IMR-90 (cell line): ENCODE data around the gene PMAIP1. TPM values are rescaled to one million over a fixed set of nuclear protein-coding genes. Genes with fewer than 3 reads are reported as not detected.

Source experiments
- ATAC-seq: fragments of 200-7000 bp; cut with Tn5 transposase; 2 replicates; pipeline ENCODE4 v1.9.1; 2020; ENCODE audit warnings: low read depth, mild to moderate bottlenecking, moderate library complexity
- BruUV-seq: library from RNA; stranded (reverse); fragments of 400-500 nt; replicated peaks from 2 replicates; lab custom pipeline; 2021; lab: Mats Ljungman, UMichigan
- CTCF ChIA-PET: fragments of 300-600 bp; formaldehyde crosslinking; extraction: SDS; loops from one replicate; lab custom pipeline; 2021; ENCODE audit warnings: antibody characterized with exemption; lab: Yijun Ruan, JAX
- POLR2A ChIA-PET: fragments of 300-600 bp; sonication (Branson Sonifier 250); formaldehyde crosslinking; loops from one replicate; lab custom pipeline; 2022; ENCODE audit warnings: antibody characterized with exemption; ENCODE audit not compliant: unreplicated experiment; lab: Charles Lee
- DNase-seq: peaks from one replicate; pipeline ENCODE4 v3.0.0; 2013
- H2AFZ ChIP-seq: replicated peaks from 2 replicates; pipeline ENCODE3; 2013; ENCODE audit warnings: low read length, mild to moderate bottlenecking; ENCODE audit not compliant: poor library complexity
- H2AK5ac ChIP-seq: 2 replicates; pipeline ENCODE4 v1.6.1; 2013; ENCODE audit warnings: low read depth, low read length, inconsistent platforms
- H2AK9ac ChIP-seq: replicated peaks from 2 replicates; pipeline ENCODE3; 2013; ENCODE audit warnings: mild to moderate bottlenecking, low read depth, low read length, moderate library complexity; ENCODE audit not compliant: poor library complexity
- H2BK120ac ChIP-seq: 2 replicates; pipeline ENCODE4 v1.6.1; 2013; ENCODE audit warnings: low read depth, low read length, inconsistent platforms
- H2BK15ac ChIP-seq: 3 replicates; pipeline ENCODE4 v1.6.1; 2013; ENCODE audit warnings: low read depth, low read length, inconsistent platforms
- H2BK20ac ChIP-seq: 2 replicates; pipeline ENCODE4 v1.6.1; 2013; ENCODE audit warnings: low read depth, mild to moderate bottlenecking, inconsistent platforms, low read length, moderate library complexity
- H2BK5ac ChIP-seq: 2 replicates; pipeline ENCODE4 v1.6.1; 2013; ENCODE audit warnings: mild to moderate bottlenecking, low read depth, low read length, inconsistent platforms; ENCODE audit not compliant: poor library complexity, severe bottlenecking
- H3K14ac ChIP-seq: replicated peaks from 2 replicates; pipeline ENCODE4 v1.6.1; 2013; ENCODE audit warnings: low read depth, low read length, inconsistent platforms
- H3K18ac ChIP-seq: 2 replicates; pipeline ENCODE4 v1.6.1; 2013; ENCODE audit warnings: low read depth, low read length, control low read depth
- H3K23ac ChIP-seq: 2 replicates; pipeline ENCODE4 v1.6.1; 2013; ENCODE audit warnings: low read depth, low read length, inconsistent platforms
- H3K27ac ChIP-seq: 2 replicates; pipeline ENCODE4 v1.5.1; 2013; ENCODE audit warnings: mild to moderate bottlenecking, control low read depth, low read length; ENCODE audit not compliant: insufficient read depth
- H3K27me3 ChIP-seq: 2 replicates; pipeline ENCODE4 v1.6.1; 2013; ENCODE audit warnings: low read length; ENCODE audit not compliant: control insufficient read depth, insufficient read depth
- H3K36me3 ChIP-seq: 2 replicates; pipeline ENCODE4 v1.6.1; 2013; ENCODE audit warnings: low read length, mixed read lengths; ENCODE audit not compliant: control insufficient read depth, insufficient read depth
- H3K4ac ChIP-seq: 2 replicates; pipeline ENCODE4 v1.6.1; 2013; ENCODE audit warnings: low read depth, low read length, inconsistent platforms
- H3K4me1 ChIP-seq: 2 replicates; pipeline ENCODE4 v1.6.1; 2013; ENCODE audit warnings: low read length, mixed read lengths; ENCODE audit not compliant: control insufficient read depth, insufficient read depth
- H3K4me2 ChIP-seq: 2 replicates; pipeline ENCODE4 v1.6.1; 2013; ENCODE audit warnings: low read depth, mild to moderate bottlenecking, control low read depth, low read length, moderate library complexity
- H3K4me3 ChIP-seq: 2 replicates; pipeline ENCODE4 v1.5.1; 2013; ENCODE audit warnings: low read depth, mild to moderate bottlenecking, control low read depth, low read length, moderate library complexity; ENCODE audit not compliant: insufficient read depth
- H3K56ac ChIP-seq: 2 replicates; pipeline ENCODE4 v1.6.1; 2013; ENCODE audit warnings: low read length, inconsistent platforms; ENCODE audit not compliant: insufficient read depth; ENCODE audit errors: extremely low read depth
- H3K79me1 ChIP-seq, 2 experiments: 2 replicates each; pipeline ENCODE4 v1.6.1; 2013; ENCODE audit warnings: low read length in 2 of 2, inconsistent platforms in 1 of 2, low read depth in 1 of 2
- H3K9ac ChIP-seq: 2 replicates; pipeline ENCODE4 v1.6.1; 2013; ENCODE audit warnings: low read depth, low read length, control low read depth
- H3K9me1 ChIP-seq: 2 replicates; pipeline ENCODE4 v1.6.1; 2013; ENCODE audit warnings: low read length, inconsistent platforms; ENCODE audit not compliant: insufficient read depth
- H3K9me3 ChIP-seq: 2 replicates; pipeline ENCODE4 v1.6.1; 2013; ENCODE audit warnings: low read length; ENCODE audit not compliant: control insufficient read depth, insufficient read depth
- H4K20me1 ChIP-seq: 2 replicates; pipeline ENCODE4 v1.6.1; 2013; ENCODE audit warnings: low read length, inconsistent platforms; ENCODE audit not compliant: insufficient read depth
- H4K5ac ChIP-seq: 2 replicates; pipeline ENCODE4 v1.6.1; 2013; ENCODE audit warnings: mild to moderate bottlenecking, low read depth, low read length, control low read depth
- H4K8ac ChIP-seq, 2 experiments: 2 replicates each; pipeline ENCODE4 v1.6.1; 2013; ENCODE audit warnings: low read depth in 2 of 2, low read length in 2 of 2, control low read depth in 1 of 2, inconsistent platforms in 1 of 2
- H4K91ac ChIP-seq: 2 replicates; pipeline ENCODE4 v1.6.1; 2013; ENCODE audit warnings: low read depth, low read length, inconsistent platforms; ENCODE audit not compliant: insufficient read depth
- POLR2A ChIP-seq: IDR thresholded peaks from 2 replicates; pipeline ENCODE4 v1.6.1; 2012; ENCODE audit warnings: mild to moderate bottlenecking, low read depth, low read length
- SMC3 ChIP-seq: fragments of 150-350 bp; IDR thresholded peaks from 2 replicates; pipeline ENCODE4 v1.6.1; 2016; ENCODE audit warnings: low read depth, mild to moderate bottlenecking, antibody characterized with exemption, low read length, moderate library complexity
- USF2 ChIP-seq: fragments of 150-350 bp; IDR thresholded peaks from 2 replicates; pipeline ENCODE4 v1.6.1; 2017; ENCODE audit warnings: mild to moderate bottlenecking, antibody characterized with exemption, low read length, low read depth
- WGBS, 2 experiments: methylation state at CpG; one replicate each; pipeline versions ENCODE4 v1.1.5 to v1.1.7; 2013; ENCODE audit warnings: missing lambda C conversion rate in 2 of 2; ENCODE audit not compliant: insufficient read length in 1 of 2; ENCODE audit errors: extremely low coverage in 2 of 2; 5-methylcytosine and 5-hydroxymethylcytosine counted together
- dilution Hi-C: fragments of 300-500 bp; cut with HindIII; formaldehyde crosslinking; loops from one replicate; pipeline ENCODE4 v1.14.3; 2018; ENCODE audit warnings: low sequenced_read_pairs; ENCODE audit not compliant: unreplicated experiment
- in situ Hi-C: fragments of 300-500 bp; cut with MboI; formaldehyde crosslinking; loops from 3 replicates; pipeline ENCODE4 v1.14.3; 2019; ENCODE audit warnings: low sequenced_read_pairs, inconsistent platforms, mixed read lengths
- intact Hi-C: fragments of 100-400 bp; cut with micrococcal nuclease; formaldehyde crosslinking; loops from 2 replicates; pipeline ENCODE4 v1.10.0; 2022
- polyA plus RNA-seq, 3 experiments: library from polyadenylated mRNA; depleted of rRNA; stranded (reverse); fragments of >200 nt; gene quantifications; 2 replicates each; pipeline ENCODE4 v1.2.3, GENCODE V29; 2012; ENCODE audit warnings: low replicate concordance in 1 of 3
- total RNA-seq: library from RNA; depleted of rRNA; stranded (reverse); fragments of >200 nt; gene quantifications from 2 replicates; pipeline ENCODE4 v1.2.3, GENCODE V29; 2012

PMAIP1 gene
- total and polyA plus RNA-seq, 2 of the 4 experiments (the other 2 are of a cell fraction), result 14.0 to 30.1 TPM

- Histone ChIP-seq H2BK5ac (no peak overlapping the region), H2BK15ac (no peak overlapping the region), H2BK120ac (no peak overlapping the region), H3K9me1 (no peaks in the 10 kb centered on the region), H2AK9ac (no peak overlapping the region), H3K4me2 (no peak overlapping the region), H3K27ac (no peak overlapping the region), H2BK20ac (no peak overlapping the region), H4K5ac (no peak overlapping the region), H3K18ac (no peak overlapping the region), H2AFZ (no peak overlapping the region), H3K9ac (no peak overlapping the region), H4K8ac (no peak overlapping the region), H3K36me3 (no peaks in the 10 kb centered on the region), H4K20me1 (no peaks in the 10 kb centered on the region), H3K4me3 (no peak overlapping the region), H2AK5ac (no peak overlapping the region), H3K14ac (no peak overlapping the region), H3K23ac (no peak overlapping the region), H3K9me3 (no peaks in the 10 kb centered on the region), H3K56ac (no peak overlapping the region), H3K4me1 (no peaks in the 10 kb centered on the region), H3K79me1 (no peaks in the 10 kb centered on the region), H3K4ac (no peak overlapping the region), H4K91ac (no peak overlapping the region), H3K27me3 (no peaks in the 10 kb centered on the region)
- WGBS, 2 experiments, result no CpG with 5 or more reads among the region's 6 CpGs
- no peak for DNase-seq
- TF ChIP-seq SMC3 (no peak), USF2 (no peak), POLR2A (no peak)
- intact Hi-C loops, result no loop called here
- CTCF ChIA-PET, result no interaction called here
- dilution Hi-C loops, result no loop called here
- POLR2A ChIA-PET, result no interaction called here
- BruUV-seq, result no TSS peak
- in situ Hi-C loops, result no loop called here
- ATAC-seq, result no peak; the same call in 1 of the 2 replicates
These were observed 34.4 kb upstream of the PMAIP1 start for GRCh38 chr18:59865241-59865986.
